ENCODE data around the gene PLA2G4E.
A peak's percentile ranks its signal among the peaks of the same experiment; 100 is the strongest.

PLA2G4E gene

DNA sequence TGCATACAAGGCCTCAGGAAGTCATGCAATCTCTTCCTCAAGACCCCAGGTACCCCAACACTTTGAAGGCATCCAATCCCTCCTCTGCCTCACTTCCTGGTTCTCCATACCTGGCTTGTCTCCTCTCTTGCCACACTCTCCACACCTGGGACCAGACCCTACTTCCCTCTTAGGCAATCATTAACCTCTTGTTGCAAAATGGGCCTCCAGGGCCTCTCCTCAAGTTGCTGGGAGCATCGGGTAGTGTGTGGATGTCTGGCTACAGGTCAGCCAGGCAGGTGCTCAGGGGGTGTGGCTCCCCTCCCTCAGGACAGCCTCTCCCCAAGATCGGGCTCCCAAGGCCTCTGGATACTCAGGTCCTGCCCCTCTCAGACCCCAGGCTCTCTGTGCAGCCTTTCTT, 8.6 kb downstream of the PLA2G4E start:
- TF ChIP-seq, protein P1, sequence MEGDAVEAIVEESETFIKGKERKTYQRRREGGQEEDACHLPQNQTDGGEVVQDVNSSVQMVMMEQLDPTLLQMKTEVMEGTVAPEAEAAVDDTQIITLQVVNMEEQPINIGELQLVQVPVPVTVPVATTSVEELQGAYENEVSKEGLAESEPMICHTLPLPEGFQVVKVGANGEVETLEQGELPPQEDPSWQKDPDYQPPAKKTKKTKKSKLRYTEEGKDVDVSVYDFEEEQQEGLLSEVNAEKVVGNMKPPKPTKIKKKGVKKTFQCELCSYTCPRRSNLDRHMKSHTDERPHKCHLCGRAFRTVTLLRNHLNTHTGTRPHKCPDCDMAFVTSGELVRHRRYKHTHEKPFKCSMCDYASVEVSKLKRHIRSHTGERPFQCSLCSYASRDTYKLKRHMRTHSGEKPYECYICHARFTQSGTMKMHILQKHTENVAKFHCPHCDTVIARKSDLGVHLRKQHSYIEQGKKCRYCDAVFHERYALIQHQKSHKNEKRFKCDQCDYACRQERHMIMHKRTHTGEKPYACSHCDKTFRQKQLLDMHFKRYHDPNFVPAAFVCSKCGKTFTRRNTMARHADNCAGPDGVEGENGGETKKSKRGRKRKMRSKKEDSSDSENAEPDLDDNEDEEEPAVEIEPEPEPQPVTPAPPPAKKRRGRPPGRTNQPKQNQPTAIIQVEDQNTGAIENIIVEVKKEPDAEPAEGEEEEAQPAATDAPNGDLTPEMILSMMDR (IDR thresholded peaks at IDR 0.05; ENCODE audit: borderline replicate concordance, control extremely low read depth, extremely low read depth, insufficient read depth, missing control alignments), result no peak
- in situ Hi-C loops (cut with MboI; ENCODE audit: low sequenced_read_pairs, unreplicated experiment), result no loop called here
- DNase-seq (ENCODE audit: low spot score), result no peak

DNA sequence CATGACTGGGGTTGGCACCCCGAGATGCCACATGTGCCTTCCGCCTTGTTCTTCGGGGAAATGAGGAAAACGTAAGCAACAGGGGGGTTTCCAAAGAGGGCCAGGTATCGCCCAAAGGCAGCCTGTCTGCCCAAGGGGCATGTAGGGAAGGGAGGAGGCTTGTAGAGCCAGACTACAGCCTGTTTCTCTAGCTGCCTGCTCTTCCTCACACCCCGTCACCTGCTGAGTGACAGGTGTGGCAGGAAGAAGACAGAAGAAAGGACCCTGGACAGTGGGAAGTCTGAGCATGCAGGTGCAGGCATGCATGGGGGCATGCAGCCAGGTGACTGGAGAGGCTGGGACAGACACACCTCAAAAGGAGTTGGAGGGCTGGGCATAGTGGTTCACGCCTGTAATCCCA, 9.8 kb downstream of the PLA2G4E start:
- in situ Hi-C loops (cut with MboI; ENCODE audit: low sequenced_read_pairs, unreplicated experiment), result no loop called here
- no peak for DNase-seq (ENCODE audit: low spot score)
- TF ChIP-seq, protein P1 (IDR thresholded peaks at IDR 0.05; ENCODE audit: borderline replicate concordance, control extremely low read depth, extremely low read depth, insufficient read depth, missing control alignments), result no peak

DNA sequence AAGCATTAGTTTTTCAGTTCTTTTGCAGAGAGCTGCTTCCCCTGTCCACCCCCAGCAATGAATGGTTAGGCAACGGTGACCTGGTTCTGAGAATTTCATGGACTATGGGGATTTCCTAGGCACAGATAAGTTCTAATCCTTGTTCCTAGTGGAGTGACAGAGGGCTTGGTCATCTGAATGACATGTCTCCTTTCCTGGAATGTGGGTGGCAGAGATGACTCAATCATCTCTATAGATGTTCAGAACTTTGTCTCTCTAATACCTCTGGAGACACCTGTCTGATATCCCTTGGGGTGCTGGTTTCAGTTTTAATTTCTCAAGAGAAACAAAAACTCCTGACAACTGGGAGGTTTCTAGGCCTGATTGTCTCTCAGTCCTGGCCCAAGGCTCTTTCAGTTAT, 10.4 kb downstream of the PLA2G4E start:
- TF ChIP-seq, protein P1 (IDR thresholded peaks at IDR 0.05; ENCODE audit: borderline replicate concordance, control extremely low read depth, extremely low read depth, insufficient read depth, missing control alignments), result no peak
- in situ Hi-C loops (cut with MboI; ENCODE audit: low sequenced_read_pairs, unreplicated experiment), result no loop called here
- peak; percentile 72 for DNase-seq (ENCODE audit: low spot score)

DNA sequence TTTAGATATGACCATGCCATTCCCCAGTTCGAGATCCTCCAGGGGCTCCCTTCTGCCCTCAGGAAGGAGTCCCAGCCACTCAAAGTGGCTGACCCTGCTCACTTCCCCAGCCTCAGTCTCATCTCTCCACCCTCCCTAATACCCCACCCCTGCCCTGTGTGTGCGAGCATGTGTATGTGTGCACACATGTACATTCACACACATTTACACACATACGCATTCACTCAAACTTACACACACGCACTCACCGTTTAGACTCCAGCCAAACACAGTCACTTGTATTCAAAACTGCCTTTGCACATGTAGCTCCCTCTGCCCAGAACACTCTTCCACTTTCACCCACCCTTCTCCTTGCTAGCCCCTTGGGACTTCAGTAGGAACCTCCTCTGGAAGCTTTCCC, 11.4 kb downstream of the PLA2G4E start:
- in situ Hi-C loops (cut with MboI; ENCODE audit: low sequenced_read_pairs, unreplicated experiment), result no loop called here
- DNase-seq (ENCODE audit: low spot score), result no peak
- TF ChIP-seq, protein P1 (IDR thresholded peaks at IDR 0.05; ENCODE audit: borderline replicate concordance, control extremely low read depth, extremely low read depth, insufficient read depth, missing control alignments), result no peak

DNA sequence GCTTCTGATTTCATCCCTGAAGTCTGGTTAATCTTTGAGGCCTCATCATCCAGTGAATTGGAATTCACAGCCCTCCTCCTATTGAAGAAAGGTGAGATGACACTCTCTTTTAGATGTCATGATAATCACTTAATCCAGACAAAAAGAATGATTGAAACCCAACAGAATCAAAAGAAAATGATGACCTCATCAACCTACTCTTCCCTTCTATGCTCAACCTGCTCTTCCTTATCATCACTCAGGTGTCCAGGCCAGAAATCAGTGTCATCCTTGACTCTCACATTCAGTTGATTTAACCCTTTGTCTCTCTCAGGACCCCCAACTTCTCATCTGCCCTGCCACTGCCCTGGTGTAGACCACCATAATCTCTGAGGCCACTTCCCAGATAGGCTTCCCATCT, 11.8 kb downstream of the PLA2G4E start:
- no peak for DNase-seq (ENCODE audit: low spot score)
- TF ChIP-seq, protein P1 (IDR thresholded peaks at IDR 0.05; ENCODE audit: borderline replicate concordance, control extremely low read depth, extremely low read depth, insufficient read depth, missing control alignments), result no peak
- in situ Hi-C loops (cut with MboI; ENCODE audit: low sequenced_read_pairs, unreplicated experiment), result no loop called here

DNA sequence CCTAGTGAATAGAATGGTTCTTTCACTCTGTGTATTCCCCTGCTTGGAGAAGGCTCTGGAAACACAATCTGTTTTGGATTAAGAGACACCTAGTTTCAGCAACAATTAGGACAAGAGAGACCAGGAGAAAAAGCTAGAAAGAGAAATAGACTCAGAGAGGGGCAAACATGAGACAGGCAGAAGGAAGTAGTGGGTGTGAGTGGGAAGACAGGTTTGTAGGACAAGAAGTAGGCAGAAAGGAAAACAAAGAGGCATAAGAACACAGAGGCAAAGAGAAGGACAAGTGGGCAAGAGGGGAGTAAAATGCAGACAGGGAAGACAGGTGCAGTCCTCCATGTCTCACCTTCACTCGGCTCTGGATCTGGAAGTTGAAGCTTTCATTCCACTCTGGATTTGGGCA, 13.5 kb downstream of the PLA2G4E start:
- DNase-seq (ENCODE audit: low spot score), result no peak
- in situ Hi-C loops (cut with MboI; ENCODE audit: low sequenced_read_pairs, unreplicated experiment), result no loop called here
- TF ChIP-seq, protein P1 (IDR thresholded peaks at IDR 0.05; ENCODE audit: borderline replicate concordance, control extremely low read depth, extremely low read depth, insufficient read depth, missing control alignments), result no peak

DNA sequence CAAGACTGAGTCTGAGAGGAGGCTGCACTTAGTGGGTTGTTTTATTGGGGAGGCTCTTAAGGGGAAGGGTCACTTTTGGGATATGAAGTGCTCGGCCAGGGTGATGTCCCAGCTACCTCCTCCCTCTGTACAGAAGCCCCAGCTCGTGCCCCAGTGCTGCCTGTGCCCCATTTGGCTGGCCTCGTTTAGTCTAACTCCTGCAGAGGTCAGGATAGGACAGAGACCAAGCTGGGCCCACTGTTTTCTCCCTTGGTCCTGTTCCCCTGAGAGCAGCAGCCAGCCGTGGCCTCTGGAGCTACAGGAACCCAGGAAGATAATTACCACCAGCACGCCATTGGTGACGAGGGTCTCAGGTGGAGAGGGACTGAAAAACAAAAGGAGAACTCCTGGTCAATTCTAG, 18.5 kb downstream of the PLA2G4E start:
- TF ChIP-seq, protein P1 (IDR thresholded peaks at IDR 0.05; ENCODE audit: borderline replicate concordance, control extremely low read depth, extremely low read depth, insufficient read depth, missing control alignments), result no peak
- no peak for DNase-seq (ENCODE audit: low spot score)
- in situ Hi-C loops (cut with MboI; ENCODE audit: low sequenced_read_pairs, unreplicated experiment), result no loop called here

Data from GM13976 (cell line).